ENCODE data around the gene TXNL4A.

The TXNL4A gene

GRCh38 chr18:79985172-79985571, 3.2 kb downstream of the TXNL4A start:
- Histone ChIP-seq H3K27me3 (ENCODE audit: insufficient read depth, low read length, poor library complexity) (no peaks in the 10 kb centered on the region), H3K9ac (ENCODE audit: low read depth, low read length) (no peak overlapping the region), H3K4me2 (ENCODE audit: insufficient read depth, low read length) (peak overlapping the region; percentile 84; the same call in 1 of the 2 replicates), H3K4me3 (ENCODE audit: low read depth in 1 of 2, low read length in 2 of 2) (peak overlapping the region in 1 of 2 experiments; percentile 22; a peak in 1 of 4 replicates), H3K27ac (ENCODE audit: low read length) (no peak overlapping the region), H3K9me3 (ENCODE audit: insufficient read depth, low read length, severe bottlenecking) (no peaks in the 10 kb centered on the region), H3K79me2 (ENCODE audit: insufficient read depth, low read length) (peaks cover 93% of the 10 kb centered on the region), H2AFZ (ENCODE audit: low read depth, low read length) (no peak overlapping the region), H3K36me3 (ENCODE audit: insufficient read depth, low read length) (peaks cover 50% of the 10 kb centered on the region), H3K4me1 (ENCODE audit: insufficient read depth, low read length) (peaks cover 62% of the 10 kb centered on the region), H4K20me1 (ENCODE audit: insufficient read depth, low read length) (peaks cover 75% of the 10 kb centered on the region)
- DNase-seq (no peak), ATAC-seq (ENCODE audit: insufficient read depth, low read depth) (no peak)
- no peak for TF ChIP-seq EZH2 (IDR thresholded peaks at IDR 0.05; ENCODE audit: borderline replicate concordance, low read depth, low read length, severe bottlenecking)
- TF ChIP-seq CTCF (IDR thresholded peaks at IDR 0.05; ENCODE audit: borderline replicate concordance, extremely low read depth, low read length, poor library complexity, severe bottlenecking) = no peak

GRCh38 chr18:79983793-79984192, 4.6 kb downstream of the TXNL4A start:
- H3K4me2 ChIP-seq (ENCODE audit: insufficient read depth, low read length) = peak overlapping the region; percentile 84; the same call in 1 of the 2 replicates
- H3K4me3 ChIP-seq (ENCODE audit: low read depth in 1 of 2, low read length in 2 of 2) = no peak overlapping the region
- no peak overlapping the region for H3K27ac ChIP-seq (ENCODE audit: low read length)
- no peak overlapping the region for H3K9ac ChIP-seq (ENCODE audit: low read depth, low read length)
- no peaks in the 10 kb centered on the region for H3K27me3 ChIP-seq (ENCODE audit: insufficient read depth, low read length, poor library complexity)
- no peak overlapping the region for H2AFZ ChIP-seq (ENCODE audit: low read depth, low read length)
- TF ChIP-seq CTCF (IDR thresholded peaks at IDR 0.05; ENCODE audit: borderline replicate concordance, extremely low read depth, low read length, poor library complexity, severe bottlenecking) (no peak), EZH2 (IDR thresholded peaks at IDR 0.05; ENCODE audit: borderline replicate concordance, low read depth, low read length, severe bottlenecking) (no peak)
- peaks cover 89% of the 10 kb centered on the region for H4K20me1 ChIP-seq (ENCODE audit: insufficient read depth, low read length)
- ATAC-seq (ENCODE audit: insufficient read depth, low read depth) (no peak), DNase-seq (no peak)
- peaks cover 100% of the 10 kb centered on the region for H3K79me2 ChIP-seq (ENCODE audit: insufficient read depth, low read length)
- H3K9me3 ChIP-seq (ENCODE audit: insufficient read depth, low read length, severe bottlenecking) = no peaks in the 10 kb centered on the region
- peaks cover 53% of the 10 kb centered on the region for H3K4me1 ChIP-seq (ENCODE audit: insufficient read depth, low read length)
- H3K36me3 ChIP-seq (ENCODE audit: insufficient read depth, low read length) = peaks cover 62% of the 10 kb centered on the region

- Histone ChIP-seq H4K20me1 (ENCODE audit: insufficient read depth, low read length) (peaks cover 93% of the 10 kb centered on the region), H3K9ac (ENCODE audit: low read depth, low read length) (no peak overlapping the region), H2AFZ (ENCODE audit: low read depth, low read length) (no peak overlapping the region), H3K79me2 (ENCODE audit: insufficient read depth, low read length) (peaks cover 100% of the 10 kb centered on the region), H3K36me3 (ENCODE audit: insufficient read depth, low read length) (peaks cover 67% of the 10 kb centered on the region), H3K27ac (ENCODE audit: low read length) (no peak overlapping the region), H3K4me3 (ENCODE audit: low read depth in 1 of 2, low read length in 2 of 2) (no peak overlapping the region), H3K4me1 (ENCODE audit: insufficient read depth, low read length) (peaks cover 53% of the 10 kb centered on the region), H3K9me3 (ENCODE audit: insufficient read depth, low read length, severe bottlenecking) (no peaks in the 10 kb centered on the region), H3K27me3 (ENCODE audit: insufficient read depth, low read length, poor library complexity) (no peaks in the 10 kb centered on the region), H3K4me2 (ENCODE audit: insufficient read depth, low read length) (peak overlapping the region; percentile 23; the same call in 1 of the 2 replicates)
- DNase-seq (no peak), ATAC-seq (ENCODE audit: insufficient read depth, low read depth) (no peak)
- TF ChIP-seq CTCF (IDR thresholded peaks at IDR 0.05; ENCODE audit: borderline replicate concordance, extremely low read depth, low read length, poor library complexity, severe bottlenecking) = no peak
- no peak for TF ChIP-seq EZH2 (IDR thresholded peaks at IDR 0.05; ENCODE audit: borderline replicate concordance, low read depth, low read length, severe bottlenecking)
These were observed 5.1 kb downstream of the TXNL4A start for GRCh38 chr18:79983253-79983652.

Data from DND-41 (cell line).